ENCODE data around the gene FAM186B. TPM values are rescaled to one million over a fixed set of nuclear protein-coding genes. Genes with fewer than 3 reads are reported as not detected.
A peak's percentile ranks its signal among the peaks of the same experiment; 100 is the strongest.

FAM186B gene
- total and polyA plus RNA-seq, 5 donors from 2014 or later, result 0.14 TPM; not detected in 4

- H3K27me3 Mint-ChIP-seq, result no peaks in the 10 kb centered on the region
- peaks cover 10% of the 10 kb centered on the region for H3K36me3 ChIP-seq (ENCODE audit: control insufficient read depth, insufficient read depth, low read length)
- H3K9me3 Mint-ChIP-seq, result no peaks in the 10 kb centered on the region
- ATAC-seq (ENCODE audit: low read depth in 2 of 2), result no peak
- no peak overlapping the region for H3K27ac Mint-ChIP-seq
- H3K4me1 ChIP-seq (ENCODE audit: control insufficient read depth, insufficient read depth, low read length, poor library complexity, severe bottlenecking), result peaks cover 15% of the 10 kb centered on the region
- no peaks in the 10 kb centered on the region for H3K27me3 ChIP-seq (ENCODE audit: control insufficient read depth, insufficient read depth, low read length)
- H3K4me3 ChIP-seq (ENCODE audit: low read depth, low read length), result no peak overlapping the region
- no peak for DNase-seq
- peaks cover 4 to 46% (median 19%) of the 10 kb centered on the region in 4 donors for H3K4me1 Mint-ChIP-seq
- no peak overlapping the region for H3K27ac ChIP-seq (ENCODE audit: insufficient read depth, low read length, poor library complexity, severe bottlenecking)
- H3K4me3 Mint-ChIP-seq, result no peak overlapping the region
- peaks cover 11% of the 10 kb centered on the region for H3K36me3 Mint-ChIP-seq
- no peaks in the 10 kb centered on the region for H3K9me3 ChIP-seq (ENCODE audit: control insufficient read depth in 2 of 2, low read length in 2 of 2)
Observed at GRCh38 chr12:49643135-49643534, 37.7 kb upstream of the FAM186B start.

- no peaks in the 10 kb centered on the region for H3K27me3 Mint-ChIP-seq
- H3K36me3 Mint-ChIP-seq, result peaks cover 11% of the 10 kb centered on the region
- no peak for DNase-seq
- no peak for ATAC-seq (ENCODE audit: low read depth in 2 of 2)
- Histone ChIP-seq H3K27me3 (ENCODE audit: control insufficient read depth, insufficient read depth, low read length) (no peaks in the 10 kb centered on the region), H3K27ac (ENCODE audit: insufficient read depth, low read length, poor library complexity, severe bottlenecking) (no peak overlapping the region), H3K4me3 (ENCODE audit: low read depth, low read length) (no peak overlapping the region), H3K9me3 (ENCODE audit: control insufficient read depth in 2 of 2, low read length in 2 of 2) (no peaks in the 10 kb centered on the region), H3K36me3 (ENCODE audit: control insufficient read depth, insufficient read depth, low read length) (peaks cover 5% of the 10 kb centered on the region), H3K4me1 (ENCODE audit: control insufficient read depth, insufficient read depth, low read length, poor library complexity, severe bottlenecking) (peaks cover 16% of the 10 kb centered on the region)
- peaks cover 4 to 43% (median 23%) of the 10 kb centered on the region in 4 donors for H3K4me1 Mint-ChIP-seq
- no peak overlapping the region for H3K4me3 Mint-ChIP-seq
- H3K9me3 Mint-ChIP-seq, result no peaks in the 10 kb centered on the region
- H3K27ac Mint-ChIP-seq, result no peak overlapping the region
Observed at GRCh38 chr12:49642370-49642802, 36.9 kb upstream of the FAM186B start.

GRCh38 chr12:49641748-49642369 lies 36.4 kb upstream of the FAM186B start:
- H3K27ac Mint-ChIP-seq, result peak overlapping the region in 1 of 3 donors; percentile 77
- H3K9me3 Mint-ChIP-seq, result no peaks in the 10 kb centered on the region
- H3K4me1 Mint-ChIP-seq, result peaks cover 4 to 44% (median 28%) of the 10 kb centered on the region in 4 donors
- H3K36me3 Mint-ChIP-seq, result peaks cover 11% of the 10 kb centered on the region
- no peaks in the 10 kb centered on the region for H3K27me3 Mint-ChIP-seq
- Histone ChIP-seq H3K4me1 (ENCODE audit: control insufficient read depth, insufficient read depth, low read length, poor library complexity, severe bottlenecking) (peaks cover 21% of the 10 kb centered on the region), H3K4me3 (ENCODE audit: low read depth, low read length) (no peak overlapping the region), H3K36me3 (ENCODE audit: control insufficient read depth, insufficient read depth, low read length) (peaks cover 4% of the 10 kb centered on the region), H3K27me3 (ENCODE audit: control insufficient read depth, insufficient read depth, low read length) (no peaks in the 10 kb centered on the region), H3K27ac (ENCODE audit: insufficient read depth, low read length, poor library complexity, severe bottlenecking) (no peak overlapping the region), H3K9me3 (ENCODE audit: control insufficient read depth in 2 of 2, low read length in 2 of 2) (no peaks in the 10 kb centered on the region)
- ATAC-seq (ENCODE audit: low read depth in 2 of 2), result no peak
- DNase-seq, result no peak
- H3K4me3 Mint-ChIP-seq, result no peak overlapping the region

GRCh38 chr12:49636979-49637755 lies 31.7 kb upstream of the FAM186B start:
- Mint-ChIP-seq H3K36me3 (peaks cover 4% of the 10 kb centered on the region), H3K4me1 (peaks cover 0 to 24% (median 20%) of the 10 kb centered on the region in 4 donors), H3K27ac (peak overlapping the region in 2 of 3 donors; percentile 3 to 18), H3K27me3 (no peaks in the 10 kb centered on the region), H3K4me3 (no peak overlapping the region), H3K9me3 (no peaks in the 10 kb centered on the region)
- H3K36me3 ChIP-seq (ENCODE audit: control insufficient read depth, insufficient read depth, low read length), result no peaks in the 10 kb centered on the region
- H3K4me1 ChIP-seq (ENCODE audit: control insufficient read depth, insufficient read depth, low read length, poor library complexity, severe bottlenecking), result peaks cover 12% of the 10 kb centered on the region
- H3K27me3 ChIP-seq (ENCODE audit: control insufficient read depth, insufficient read depth, low read length), result no peaks in the 10 kb centered on the region
- DNase-seq, result peak; percentile 36 to 81 (median 56)
- no peak overlapping the region for H3K4me3 ChIP-seq (ENCODE audit: low read depth, low read length)
- H3K9me3 ChIP-seq (ENCODE audit: control insufficient read depth in 2 of 2, low read length in 2 of 2), result no peaks in the 10 kb centered on the region
- ATAC-seq (ENCODE audit: low read depth in 2 of 2), result peak; percentile 84
- no peak overlapping the region for H3K27ac ChIP-seq (ENCODE audit: insufficient read depth, low read length, poor library complexity, severe bottlenecking)

GRCh38 chr12:49636574-49636973 lies 31.1 kb upstream of the FAM186B start:
- Histone ChIP-seq H3K27me3 (ENCODE audit: control insufficient read depth, insufficient read depth, low read length) (no peaks in the 10 kb centered on the region), H3K4me3 (ENCODE audit: low read depth, low read length) (no peak overlapping the region), H3K27ac (ENCODE audit: insufficient read depth, low read length, poor library complexity, severe bottlenecking) (no peak overlapping the region), H3K4me1 (ENCODE audit: control insufficient read depth, insufficient read depth, low read length, poor library complexity, severe bottlenecking) (peaks cover 12% of the 10 kb centered on the region), H3K9me3 (ENCODE audit: control insufficient read depth in 2 of 2, low read length in 2 of 2) (no peaks in the 10 kb centered on the region), H3K36me3 (ENCODE audit: control insufficient read depth, insufficient read depth, low read length) (no peaks in the 10 kb centered on the region)
- DNase-seq (no peak), ATAC-seq (ENCODE audit: low read depth in 2 of 2) (no peak)
- Mint-ChIP-seq H3K27me3 (no peaks in the 10 kb centered on the region), H3K36me3 (peaks cover 4% of the 10 kb centered on the region), H3K4me3 (no peak overlapping the region), H3K4me1 (peaks cover 0 to 24% (median 20%) of the 10 kb centered on the region in 4 donors), H3K27ac (peak overlapping the region in 1 of 3 donors; percentile 3), H3K9me3 (no peaks in the 10 kb centered on the region)

GRCh38 chr12:49635656-49636055 lies 30.2 kb upstream of the FAM186B start:
- Mint-ChIP-seq H3K36me3 (peaks cover 4% of the 10 kb centered on the region), H3K4me3 (no peak overlapping the region), H3K9me3 (no peaks in the 10 kb centered on the region), H3K4me1 (peaks cover 0 to 24% (median 20%) of the 10 kb centered on the region in 4 donors), H3K27ac (peak overlapping the region in 1 of 3 donors; percentile 75), H3K27me3 (no peaks in the 10 kb centered on the region)
- Histone ChIP-seq H3K9me3 (ENCODE audit: control insufficient read depth in 2 of 2, low read length in 2 of 2) (no peaks in the 10 kb centered on the region), H3K4me3 (ENCODE audit: low read depth, low read length) (no peak overlapping the region), H3K27ac (ENCODE audit: insufficient read depth, low read length, poor library complexity, severe bottlenecking) (no peak overlapping the region), H3K4me1 (ENCODE audit: control insufficient read depth, insufficient read depth, low read length, poor library complexity, severe bottlenecking) (peaks cover 12% of the 10 kb centered on the region), H3K36me3 (ENCODE audit: control insufficient read depth, insufficient read depth, low read length) (no peaks in the 10 kb centered on the region), H3K27me3 (ENCODE audit: control insufficient read depth, insufficient read depth, low read length) (no peaks in the 10 kb centered on the region)
- no peak for ATAC-seq (ENCODE audit: low read depth in 2 of 2)
- no peak for DNase-seq

- Mint-ChIP-seq H3K4me1 (peaks cover 0 to 24% (median 20%) of the 10 kb centered on the region in 4 donors), H3K4me3 (no peak overlapping the region), H3K9me3 (no peaks in the 10 kb centered on the region), H3K27me3 (no peaks in the 10 kb centered on the region), H3K27ac (no peak overlapping the region), H3K36me3 (peaks cover under 1% of the 10 kb centered on the region)
- Histone ChIP-seq H3K27ac (ENCODE audit: insufficient read depth, low read length, poor library complexity, severe bottlenecking) (no peak overlapping the region), H3K27me3 (ENCODE audit: control insufficient read depth, insufficient read depth, low read length) (no peaks in the 10 kb centered on the region), H3K36me3 (ENCODE audit: control insufficient read depth, insufficient read depth, low read length) (no peaks in the 10 kb centered on the region), H3K9me3 (ENCODE audit: control insufficient read depth in 2 of 2, low read length in 2 of 2) (no peaks in the 10 kb centered on the region), H3K4me3 (ENCODE audit: low read depth, low read length) (no peak overlapping the region), H3K4me1 (ENCODE audit: control insufficient read depth, insufficient read depth, low read length, poor library complexity, severe bottlenecking) (peaks cover 12% of the 10 kb centered on the region)
- ATAC-seq (ENCODE audit: low read depth in 2 of 2) (no peak), DNase-seq (no peak)
Observed at GRCh38 chr12:49635036-49635435, 29.6 kb upstream of the FAM186B start.

Measured in CD4-positive, CD25-positive, alpha-beta regulatory T cell (primary cell).